Mesothelial cell of epicardium (in vitro differentiated cells): Measurements from ENCODE around the gene DOP1B. TPM values are rescaled to one million over a fixed set of nuclear protein-coding genes. Genes with fewer than 3 reads are reported as not detected.

Experiments used
- DNase-seq, 2 experiments: peaks; one replicate each; pipeline ENCODE4 v3.0.0; 2021; ENCODE audit warnings: low spot score in 2 of 2; ENCODE audit not compliant: unreplicated experiment in 2 of 2
- H3K27ac Mint-ChIP-seq: 2 replicates; pipeline ENCODE4 v1.8.0; 2021; ENCODE audit warnings: mixed read lengths
- H3K27me3 Mint-ChIP-seq: 2 replicates; pipeline ENCODE4 v1.8.0; 2021; ENCODE audit warnings: low read depth, mixed read lengths
- H3K36me3 Mint-ChIP-seq: 2 replicates; pipeline ENCODE4 v1.8.0; 2021; ENCODE audit warnings: mixed read lengths
- H3K4me1 Mint-ChIP-seq: 2 replicates; pipeline ENCODE4 v1.8.0; 2021; ENCODE audit warnings: mixed read lengths
- H3K4me3 Mint-ChIP-seq: 2 replicates; pipeline ENCODE4 v1.8.0; 2021; ENCODE audit warnings: mild to moderate bottlenecking, moderate library complexity, mixed read lengths
- H3K9me3 Mint-ChIP-seq: 2 replicates; pipeline ENCODE4 v1.8.0; 2021; ENCODE audit warnings: mixed read lengths
- total RNA-seq: library from RNA; stranded (reverse); gene quantifications from 3 replicates; pipeline ENCODE4 v1.2.1, GENCODE V29; 2021
- TF ChIP-seq, protein P1 (sequence below): fragments of 200-600 bp; sonication (generic); IDR thresholded peaks from one replicate; pipeline ENCODE4 v1.5.0; 2021; ENCODE audit warnings: antibody characterized with exemption; ENCODE audit not compliant: unreplicated experiment

DOP1B gene
- total RNA-seq, 1 donor from 2014 or later = 12.3 TPM

DNA sequence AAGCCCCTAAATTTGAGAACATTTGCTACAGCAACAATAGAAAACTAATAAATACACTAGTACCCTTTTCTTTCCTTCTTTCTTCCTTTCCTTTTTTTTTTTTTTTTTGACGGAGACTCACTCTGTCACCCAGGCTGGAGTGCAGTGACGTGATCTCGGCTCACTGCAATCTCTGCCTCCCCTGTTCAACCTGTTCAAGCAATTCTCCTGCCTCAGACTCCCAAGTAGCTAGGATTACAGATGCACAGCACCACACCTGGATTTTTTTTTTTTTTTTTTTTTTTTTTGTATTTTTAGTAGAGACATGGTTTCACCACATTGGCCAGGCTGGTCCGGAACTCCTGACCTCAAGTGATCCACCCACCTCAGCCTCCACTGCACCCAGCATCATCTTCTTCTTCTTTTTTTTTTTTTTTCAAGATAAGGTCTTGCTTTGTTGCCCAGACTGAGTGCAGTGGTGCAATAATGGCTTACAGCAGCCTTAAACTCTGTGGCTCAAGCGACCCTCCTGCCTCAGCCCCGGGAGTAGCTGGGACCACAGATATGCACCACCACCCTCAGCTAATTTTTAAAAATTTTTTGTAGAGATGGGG is 41.4 kb upstream of the DOP1B start:
- Mint-ChIP-seq H3K27ac (no peak overlapping the region), H3K9me3 (peaks cover 5% of the 10 kb centered on the region), H3K27me3 (no peaks in the 10 kb centered on the region), H3K4me1 (peaks cover 9% of the 10 kb centered on the region), H3K4me3 (no peak overlapping the region), H3K36me3 (no peaks in the 10 kb centered on the region)
- TF ChIP-seq, protein P1, sequence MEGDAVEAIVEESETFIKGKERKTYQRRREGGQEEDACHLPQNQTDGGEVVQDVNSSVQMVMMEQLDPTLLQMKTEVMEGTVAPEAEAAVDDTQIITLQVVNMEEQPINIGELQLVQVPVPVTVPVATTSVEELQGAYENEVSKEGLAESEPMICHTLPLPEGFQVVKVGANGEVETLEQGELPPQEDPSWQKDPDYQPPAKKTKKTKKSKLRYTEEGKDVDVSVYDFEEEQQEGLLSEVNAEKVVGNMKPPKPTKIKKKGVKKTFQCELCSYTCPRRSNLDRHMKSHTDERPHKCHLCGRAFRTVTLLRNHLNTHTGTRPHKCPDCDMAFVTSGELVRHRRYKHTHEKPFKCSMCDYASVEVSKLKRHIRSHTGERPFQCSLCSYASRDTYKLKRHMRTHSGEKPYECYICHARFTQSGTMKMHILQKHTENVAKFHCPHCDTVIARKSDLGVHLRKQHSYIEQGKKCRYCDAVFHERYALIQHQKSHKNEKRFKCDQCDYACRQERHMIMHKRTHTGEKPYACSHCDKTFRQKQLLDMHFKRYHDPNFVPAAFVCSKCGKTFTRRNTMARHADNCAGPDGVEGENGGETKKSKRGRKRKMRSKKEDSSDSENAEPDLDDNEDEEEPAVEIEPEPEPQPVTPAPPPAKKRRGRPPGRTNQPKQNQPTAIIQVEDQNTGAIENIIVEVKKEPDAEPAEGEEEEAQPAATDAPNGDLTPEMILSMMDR = no peak
- no peak for DNase-seq

DNA sequence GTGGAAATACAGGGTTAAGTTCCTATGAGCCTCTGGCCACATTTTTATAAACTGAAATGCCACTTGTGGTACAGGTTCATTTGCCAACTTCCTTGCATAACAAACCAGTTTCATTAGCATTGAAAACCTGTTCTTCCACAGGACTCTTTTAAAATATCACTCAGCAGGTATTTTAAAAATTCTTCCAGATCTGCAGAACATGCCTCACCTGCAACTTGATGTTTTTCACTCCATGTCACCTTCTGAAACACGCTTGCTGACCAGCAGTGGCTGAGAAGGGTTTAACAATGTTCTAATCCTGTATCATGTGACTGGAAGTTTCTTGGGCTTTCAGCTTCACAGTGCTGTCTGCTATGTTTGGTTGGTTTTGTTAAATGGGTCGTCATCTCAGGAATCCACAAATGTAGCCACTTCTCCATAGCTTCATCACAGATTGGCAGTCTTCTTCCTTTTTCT is 39.3 kb upstream of the DOP1B start:
- no peak for DNase-seq
- Mint-ChIP-seq H3K4me3 (no peak overlapping the region), H3K27me3 (no peaks in the 10 kb centered on the region), H3K9me3 (peaks cover 5% of the 10 kb centered on the region), H3K36me3 (no peaks in the 10 kb centered on the region), H3K4me1 (peaks cover 8% of the 10 kb centered on the region), H3K27ac (no peak overlapping the region)
- TF ChIP-seq, protein P1 = no peak

DNA sequence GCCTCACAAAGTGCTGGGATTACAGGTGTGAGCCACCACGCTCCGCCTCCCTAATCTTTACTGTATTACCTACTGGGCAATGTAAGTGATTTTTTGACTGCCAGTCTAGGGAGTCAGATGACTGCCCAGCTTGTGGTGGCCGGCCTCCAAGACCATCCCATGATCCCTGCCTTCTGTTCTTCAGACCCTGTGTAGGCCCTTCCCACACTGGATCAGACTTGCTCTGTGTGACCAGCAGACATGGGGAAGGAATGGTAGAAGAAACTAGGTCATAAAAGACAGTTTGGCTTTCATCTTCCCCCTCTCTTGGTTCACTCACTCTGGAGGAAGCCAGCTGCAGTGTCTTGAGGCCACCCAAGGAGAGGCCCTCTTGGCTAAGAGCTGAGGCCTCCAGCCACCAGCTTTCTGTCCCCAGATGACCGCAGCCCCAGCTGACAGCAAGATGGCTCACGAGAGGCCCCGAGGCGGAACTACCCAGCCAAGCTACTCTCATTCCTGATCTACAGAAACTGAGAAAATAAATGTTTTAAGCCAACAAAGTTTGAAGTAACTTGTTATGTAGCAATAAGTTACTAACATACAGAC is 36.2 kb upstream of the DOP1B start:
- peaks cover 5% of the 10 kb centered on the region for H3K9me3 Mint-ChIP-seq
- no peaks in the 10 kb centered on the region for H3K4me1 Mint-ChIP-seq
- H3K36me3 Mint-ChIP-seq = no peaks in the 10 kb centered on the region
- DNase-seq = no peak
- H3K27ac Mint-ChIP-seq = no peak overlapping the region
- no peak overlapping the region for H3K4me3 Mint-ChIP-seq
- no peaks in the 10 kb centered on the region for H3K27me3 Mint-ChIP-seq
- TF ChIP-seq, protein P1 = no peak

DNA sequence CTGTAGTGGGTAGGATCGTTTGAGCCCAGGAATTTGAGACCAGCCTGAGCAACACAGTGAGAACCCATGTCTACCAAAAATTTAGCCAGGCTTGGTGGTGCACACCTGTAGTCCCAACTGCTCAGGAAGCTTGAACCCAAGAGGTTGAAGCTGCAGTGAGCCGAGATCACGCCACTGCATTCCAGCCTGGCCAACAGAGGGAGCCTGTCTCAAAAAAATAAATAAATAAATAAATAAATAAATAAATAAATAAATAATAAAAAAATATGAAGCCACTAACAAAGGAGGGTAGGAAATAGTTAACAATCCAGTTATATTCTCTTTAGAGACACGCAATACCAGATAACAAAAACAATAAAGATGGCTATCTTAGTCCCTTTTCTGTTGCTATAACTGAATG is 33.6 kb upstream of the DOP1B start:
- TF ChIP-seq, protein P1 = peak; percentile 15
- DNase-seq = no peak
- Mint-ChIP-seq H3K4me1 (no peaks in the 10 kb centered on the region), H3K4me3 (no peak overlapping the region), H3K9me3 (no peaks in the 10 kb centered on the region), H3K36me3 (no peaks in the 10 kb centered on the region), H3K27me3 (no peaks in the 10 kb centered on the region), H3K27ac (no peak overlapping the region)

DNA sequence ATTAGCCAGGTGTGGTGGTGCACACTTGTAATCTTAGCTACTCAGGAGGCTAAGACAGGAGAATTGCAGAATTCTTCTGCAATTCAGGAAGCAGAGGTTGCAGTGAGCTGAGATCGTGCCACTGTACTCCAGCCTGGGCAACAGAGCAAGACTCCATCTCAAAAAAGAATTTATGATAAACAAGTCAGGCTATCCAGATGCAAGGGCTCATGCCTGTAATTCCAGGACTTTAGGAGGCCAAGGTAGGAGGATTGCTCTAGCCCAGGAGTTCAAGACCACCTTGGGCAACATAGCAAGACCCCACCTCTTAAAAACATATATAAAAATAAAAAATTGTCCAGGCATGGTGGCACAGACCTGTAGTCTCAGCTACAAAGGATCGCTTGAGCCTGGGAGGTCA is 32.2 kb upstream of the DOP1B start:
- Mint-ChIP-seq H3K36me3 (no peaks in the 10 kb centered on the region), H3K9me3 (no peaks in the 10 kb centered on the region), H3K4me1 (no peaks in the 10 kb centered on the region), H3K4me3 (no peak overlapping the region), H3K27me3 (peaks cover 3% of the 10 kb centered on the region), H3K27ac (no peak overlapping the region)
- TF ChIP-seq, protein P1 = no peak
- no peak for DNase-seq
